ENCODE data around the gene CDH23.

CDH23 gene

DNA sequence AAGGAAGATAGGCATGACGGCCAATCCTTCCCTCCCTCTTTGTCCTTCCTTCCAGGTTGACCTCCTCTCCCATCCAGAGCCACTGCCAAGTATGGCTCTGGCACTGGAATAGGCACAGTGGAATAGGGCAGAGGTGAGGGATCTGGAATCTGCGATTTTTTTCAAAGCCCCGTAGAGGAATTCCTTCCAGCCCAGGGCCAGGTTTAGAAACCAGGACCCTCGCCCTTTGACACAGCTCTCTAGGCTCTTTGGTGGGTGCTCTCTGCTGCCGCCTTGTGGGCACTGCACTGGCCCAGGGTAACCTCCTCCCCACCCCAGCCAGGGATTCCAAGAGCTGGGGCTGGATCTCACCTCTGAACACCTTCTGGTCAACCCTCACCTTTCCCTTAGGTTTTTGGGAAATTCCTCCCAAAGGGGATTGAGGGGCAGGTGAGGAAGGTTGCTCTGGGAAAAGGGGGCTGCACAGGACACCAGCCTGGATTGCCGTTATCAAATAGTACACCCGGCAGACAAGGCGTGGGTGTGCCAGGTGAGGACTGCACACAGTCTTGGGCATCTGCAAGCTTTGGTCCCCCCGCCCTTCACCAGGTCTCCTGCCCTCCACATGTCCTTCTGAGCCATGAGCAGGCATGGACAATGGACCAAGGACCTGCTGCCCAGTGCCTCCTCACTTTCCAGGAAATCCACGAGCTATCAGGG lies 300.1 kb downstream of the CDH23 start:
- no peak for DNase-seq

DNA sequence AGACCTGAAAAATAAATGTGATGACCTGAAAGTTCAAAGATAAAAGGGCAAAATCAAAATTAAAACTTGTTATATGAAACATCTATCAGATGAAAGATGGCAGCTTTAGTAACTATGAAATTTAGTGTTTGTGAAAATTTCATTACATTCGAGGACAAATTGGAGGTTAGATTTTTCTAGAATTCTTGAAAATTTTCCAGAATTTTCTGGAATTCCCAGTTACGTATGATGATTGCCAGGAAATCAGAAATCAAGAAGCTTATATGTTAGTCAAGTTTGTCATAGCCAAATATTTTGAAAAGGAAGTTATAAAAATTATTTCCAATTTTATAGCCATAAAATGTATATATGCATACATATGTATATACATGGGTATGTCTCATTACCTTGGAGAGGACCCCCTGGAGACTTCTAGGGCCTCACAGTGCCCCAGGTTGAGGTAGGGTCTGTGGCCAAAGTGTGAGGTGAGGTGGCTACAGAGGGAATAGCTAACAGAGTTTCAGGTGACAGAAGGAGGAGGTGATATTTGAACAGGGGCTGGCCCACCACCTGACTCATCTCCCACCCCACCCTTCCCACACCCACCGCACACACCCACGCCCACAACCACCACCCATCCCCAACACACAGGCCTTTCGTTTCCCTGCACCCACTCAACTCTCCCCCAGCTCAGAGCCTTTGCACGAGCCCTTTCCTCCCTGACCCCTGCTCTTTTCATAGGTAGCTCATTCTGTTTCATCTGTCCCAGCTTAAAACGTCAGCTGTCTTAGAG lies 301.4 kb downstream of the CDH23 start:
- DNase-seq, result no peak

DNA sequence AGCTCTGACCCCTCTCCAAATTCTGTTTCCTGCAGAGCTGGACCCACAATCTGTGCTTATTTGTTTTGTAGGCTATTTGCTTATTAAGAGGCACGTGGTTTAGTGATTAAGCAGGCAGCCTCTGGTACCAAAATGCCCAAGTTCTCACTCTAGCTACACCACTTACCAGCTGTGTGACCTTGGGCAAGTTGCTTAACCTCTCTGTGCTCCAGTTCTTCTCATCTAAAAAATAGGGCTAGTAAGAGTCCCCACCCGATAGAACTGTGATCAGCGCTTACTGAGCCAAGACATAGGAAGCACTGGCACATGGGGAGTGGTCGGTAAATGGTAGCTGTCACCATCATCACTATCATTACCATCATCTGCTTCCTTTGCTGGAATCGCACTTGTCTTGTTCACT lies 302.0 kb downstream of the CDH23 start:
- DNase-seq, result no peak

DNA sequence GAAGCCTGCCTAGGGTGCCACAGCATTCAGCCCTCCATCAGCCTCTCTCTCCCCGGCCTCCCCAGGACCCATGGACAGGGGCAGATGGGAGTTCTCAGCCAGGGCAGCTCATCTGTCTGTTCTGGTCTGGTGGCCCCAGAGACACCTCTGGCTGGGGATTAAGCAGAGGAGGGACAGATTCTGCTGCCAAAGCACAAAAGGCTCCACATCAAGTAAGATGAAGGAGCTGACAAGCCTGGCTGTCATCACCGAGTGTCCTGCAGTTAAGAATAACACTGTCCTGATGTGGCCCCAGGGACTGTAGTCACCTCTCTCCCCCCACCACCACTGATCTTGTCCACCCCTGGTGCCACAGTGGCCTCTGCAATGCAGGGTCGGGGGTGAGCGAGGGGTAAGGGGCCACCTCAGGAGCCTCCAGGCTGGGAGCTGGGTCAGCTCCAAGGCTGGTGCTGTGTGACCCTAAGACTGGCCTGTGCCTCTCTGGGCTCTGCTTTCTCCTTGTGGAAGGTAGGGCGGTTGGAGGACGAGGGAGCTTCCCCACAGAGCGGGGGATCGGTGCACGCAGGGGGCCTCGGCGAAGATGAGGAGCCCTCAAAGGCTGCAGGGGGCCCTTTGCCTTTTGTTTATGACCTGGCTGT lies 304.1 kb downstream of the CDH23 start:
- DNase-seq, result no peak

DNA sequence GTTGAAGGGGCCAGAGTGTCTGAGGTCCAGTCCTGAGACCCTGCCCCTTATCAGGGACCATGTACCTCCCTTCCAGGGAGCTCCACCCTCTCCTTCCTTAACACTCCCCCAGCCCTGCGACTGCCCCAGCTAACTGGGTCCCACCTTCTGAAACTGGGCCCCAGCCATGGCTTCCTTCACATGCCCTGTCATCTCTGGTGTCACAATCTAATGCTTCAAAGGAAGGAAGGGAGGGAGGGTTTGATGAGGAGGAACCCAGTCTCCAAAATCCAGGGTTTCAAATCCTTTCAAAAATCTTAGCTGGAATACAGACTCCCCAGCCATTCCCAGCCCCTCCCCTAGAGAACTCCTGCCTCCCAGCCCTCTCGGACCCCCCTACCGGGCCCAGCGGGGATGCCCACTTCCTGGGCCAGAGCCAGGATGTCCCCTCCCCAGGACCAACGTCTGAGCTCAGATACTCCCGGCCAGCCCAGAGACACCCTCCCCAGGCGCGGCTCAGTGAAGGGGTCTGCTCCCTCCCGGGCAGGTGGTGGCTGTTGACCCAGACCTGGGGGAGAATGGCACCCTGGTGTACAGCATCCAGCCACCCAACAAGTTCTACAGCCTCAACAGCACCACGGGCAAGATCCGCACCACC lies 304.9 kb downstream of the CDH23 start:
- DNase-seq, result no peak

DNA sequence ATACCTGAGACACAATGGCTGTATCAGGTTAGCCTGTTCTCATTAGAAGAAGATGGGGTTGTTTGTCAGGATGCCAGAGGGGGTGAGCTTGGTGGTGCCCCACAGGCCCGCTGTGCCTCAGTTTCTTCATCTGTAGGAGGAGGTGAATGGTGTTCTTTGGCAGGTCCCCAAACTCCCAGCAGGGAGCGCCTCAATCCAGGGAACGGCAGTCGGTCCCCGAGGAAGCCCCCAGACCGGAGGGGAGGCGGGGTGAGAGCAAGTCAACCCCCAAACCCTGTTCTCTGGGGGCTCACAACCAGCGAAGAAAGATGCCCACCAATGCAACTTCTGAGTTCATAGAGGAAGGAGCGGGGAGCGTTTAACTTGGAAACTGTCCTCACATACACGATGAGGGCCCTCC lies 306.9 kb downstream of the CDH23 start:
- DNase-seq, result no peak

DNA sequence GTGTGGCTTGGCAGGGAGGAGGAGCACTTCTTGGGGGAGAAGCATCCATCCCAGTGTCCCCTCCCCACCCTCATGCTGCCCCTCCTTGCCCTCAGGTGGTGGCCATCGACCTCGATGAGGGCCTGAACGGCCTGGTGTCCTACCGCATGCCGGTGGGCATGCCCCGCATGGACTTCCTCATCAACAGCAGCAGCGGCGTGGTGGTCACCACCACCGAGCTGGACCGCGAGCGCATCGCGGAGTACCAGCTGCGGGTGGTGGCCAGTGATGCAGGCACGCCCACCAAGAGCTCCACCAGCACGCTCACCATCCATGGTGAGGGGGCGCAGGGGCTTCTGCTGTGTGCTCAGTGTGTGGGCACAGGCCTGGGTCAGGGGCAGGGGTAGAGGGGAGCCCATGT lies 308.1 kb downstream of the CDH23 start:
- DNase-seq, result no peak

DNA sequence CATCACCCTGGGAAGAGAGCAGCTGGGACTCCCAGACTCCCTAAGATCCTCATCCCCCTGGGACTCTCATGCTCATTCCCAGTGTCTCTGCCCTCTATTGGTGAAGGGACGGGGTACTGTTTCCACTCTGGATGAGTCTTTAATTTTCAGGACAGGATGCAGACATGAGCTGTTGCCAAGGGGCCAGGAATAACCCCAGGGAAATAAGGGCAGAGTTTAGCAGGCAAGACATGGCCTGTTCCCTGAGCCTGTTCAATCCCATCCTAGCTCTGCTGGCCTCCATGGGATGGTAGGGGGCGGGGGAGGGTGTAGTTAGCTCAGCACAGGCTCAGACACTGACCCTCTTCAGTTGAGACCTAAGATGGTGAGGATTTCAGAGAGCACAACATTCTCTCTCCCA lies 308.9 kb downstream of the CDH23 start:
- DNase-seq, result no peak

DNA sequence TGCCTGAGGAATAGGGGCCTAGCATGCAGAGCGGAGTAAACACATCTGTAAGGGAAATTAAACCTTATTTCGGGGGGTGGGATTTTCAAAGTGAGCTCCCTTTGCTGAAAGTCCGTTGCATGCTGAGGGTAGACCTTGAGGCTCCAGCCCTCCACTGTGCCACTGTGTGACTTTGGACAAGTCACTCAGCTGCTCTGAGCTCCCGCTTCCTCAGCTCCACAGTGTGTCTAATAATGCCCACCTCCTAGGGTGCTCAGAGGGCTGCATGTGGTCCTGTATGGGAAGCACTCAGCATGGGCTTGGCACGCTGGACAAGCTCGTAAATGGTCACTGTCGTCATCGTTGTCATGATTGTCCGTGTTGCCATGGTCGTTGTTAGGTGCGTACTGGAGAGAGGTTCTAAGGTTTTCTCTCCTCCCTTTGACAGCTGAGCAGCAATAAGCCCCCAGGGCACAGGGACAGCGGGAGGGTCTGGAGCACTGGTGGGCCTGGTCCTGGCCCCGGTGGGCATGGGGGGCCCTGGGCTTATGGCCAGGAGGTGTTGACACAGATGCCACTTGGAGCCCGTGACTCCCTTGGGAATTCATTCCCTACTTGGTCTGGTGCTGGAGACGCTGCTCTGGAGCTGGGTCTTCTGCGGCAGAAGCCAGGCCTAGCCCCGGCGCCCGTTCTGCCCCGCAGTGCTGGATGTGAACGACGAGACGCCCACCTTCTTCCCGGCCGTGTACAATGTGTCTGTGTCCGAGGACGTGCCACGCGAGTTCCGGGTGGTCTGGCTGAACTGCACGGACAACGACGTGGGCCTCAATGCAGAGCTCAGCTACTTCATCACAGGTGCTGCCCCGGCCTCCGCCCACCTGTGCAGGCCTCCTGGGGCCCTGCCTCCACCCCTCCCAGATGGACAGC lies 309.7 kb downstream of the CDH23 start:
- DNase-seq, result no peak

DNA sequence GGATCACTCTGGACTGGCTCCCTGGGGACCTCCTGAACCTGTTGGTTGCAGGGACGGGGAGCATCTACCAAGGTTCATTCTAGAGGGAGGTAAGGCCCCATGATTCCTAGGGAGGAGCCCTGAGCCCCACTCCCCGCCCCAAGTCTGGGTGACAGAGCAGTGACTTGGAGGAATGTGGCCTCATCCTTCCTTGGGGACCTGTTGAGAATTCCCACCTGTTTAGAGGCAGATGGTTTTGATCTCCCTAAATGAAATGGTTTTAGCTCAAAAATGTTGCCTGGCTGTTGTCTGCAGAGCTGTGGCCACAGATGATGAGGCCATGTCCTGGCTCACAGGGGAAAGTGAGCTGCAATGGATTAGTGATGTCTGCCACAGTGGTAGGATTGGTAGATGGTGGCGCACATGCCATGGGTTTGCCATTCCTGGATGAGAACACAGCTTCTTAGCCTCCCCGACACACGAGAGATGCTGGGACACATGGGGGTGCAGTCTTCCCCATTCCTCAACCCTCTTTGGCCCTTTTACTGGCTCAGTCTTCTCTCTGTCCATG lies 310.6 kb downstream of the CDH23 start:
- DNase-seq, result no peak

DNA sequence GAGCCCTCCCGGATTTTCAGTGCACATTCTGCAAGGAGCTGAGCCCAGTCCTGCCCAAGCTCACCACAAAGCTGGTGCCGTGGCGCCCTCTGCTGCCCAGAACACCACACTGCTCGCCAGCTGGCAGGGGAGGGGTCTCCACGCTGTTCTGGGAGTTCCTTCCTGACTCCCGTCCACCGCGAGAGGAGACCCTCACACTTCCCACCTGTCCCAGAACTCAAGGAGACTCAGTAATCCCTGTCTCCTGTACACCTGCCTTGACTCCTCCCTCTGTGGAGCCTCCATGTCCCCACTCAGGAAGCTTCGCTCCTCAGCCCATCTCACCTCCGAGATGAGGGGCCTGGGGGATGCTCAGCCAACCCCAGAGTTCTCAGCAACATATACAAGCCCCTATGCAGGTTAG lies 311.6 kb downstream of the CDH23 start:
- DNase-seq, result no peak

DNA sequence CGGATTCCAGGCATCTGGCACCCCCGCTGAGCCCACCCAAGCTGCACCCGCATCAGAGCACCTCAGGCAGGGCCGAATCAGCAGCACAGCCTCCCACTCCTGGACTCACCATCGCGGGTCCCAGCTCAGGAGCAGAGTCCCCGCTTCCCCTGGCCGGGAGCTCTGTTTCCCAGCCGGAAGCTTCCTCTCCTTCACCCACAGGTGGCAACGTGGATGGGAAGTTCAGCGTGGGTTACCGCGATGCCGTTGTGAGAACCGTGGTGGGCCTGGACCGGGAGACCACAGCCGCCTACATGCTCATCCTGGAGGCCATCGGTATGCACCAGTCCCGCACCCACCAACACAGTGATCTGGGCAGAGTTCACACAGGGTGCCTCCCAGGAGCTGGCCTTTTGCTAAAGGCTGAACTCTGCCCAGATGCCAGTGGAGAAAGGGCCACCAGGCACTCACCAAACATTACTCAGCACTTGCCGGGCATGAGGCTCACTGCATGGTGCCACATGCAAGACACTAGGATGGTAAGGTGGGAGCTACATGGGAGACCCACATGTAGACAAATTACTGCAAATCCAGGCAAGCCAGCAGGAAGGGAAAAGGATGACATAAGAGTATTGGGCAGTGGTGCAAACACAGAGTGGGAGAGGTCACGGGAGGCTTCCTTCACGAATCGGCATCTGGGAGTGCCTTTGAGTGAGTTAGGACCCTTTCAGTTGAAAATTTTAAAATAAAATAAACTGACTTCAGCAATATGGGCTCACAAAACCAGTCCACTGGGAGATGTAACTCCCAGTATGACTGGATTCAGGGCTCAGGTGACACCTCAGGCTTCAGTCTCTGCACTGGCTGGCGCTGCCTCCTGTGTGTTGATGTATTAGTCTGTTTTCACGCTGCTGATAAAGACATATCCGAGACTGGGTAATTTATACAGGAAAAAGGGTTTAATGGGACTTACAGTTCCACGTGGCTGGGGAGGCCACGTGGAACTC lies 312.5 kb downstream of the CDH23 start:
- DNase-seq, result no peak

DNA sequence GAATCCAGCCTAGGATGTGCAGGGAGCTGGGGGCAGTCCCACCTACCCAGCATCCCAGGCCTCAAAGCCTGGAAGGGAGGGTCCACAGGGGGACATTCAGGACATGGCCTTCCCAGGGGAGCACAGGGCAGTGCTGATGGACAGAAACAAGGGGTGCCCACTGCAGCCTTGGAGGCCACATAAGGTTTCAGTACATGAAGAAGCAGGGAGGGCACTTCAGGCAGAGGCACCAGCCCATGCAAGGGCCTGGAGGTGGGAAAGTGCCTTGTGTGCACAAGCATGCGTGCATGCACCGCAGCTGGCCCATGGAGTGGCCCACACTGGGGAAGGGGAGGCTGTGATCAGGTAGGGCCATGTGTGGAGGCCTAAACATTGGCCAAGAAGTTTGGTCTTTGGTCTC lies 313.8 kb downstream of the CDH23 start:
- DNase-seq, result no peak

DNA sequence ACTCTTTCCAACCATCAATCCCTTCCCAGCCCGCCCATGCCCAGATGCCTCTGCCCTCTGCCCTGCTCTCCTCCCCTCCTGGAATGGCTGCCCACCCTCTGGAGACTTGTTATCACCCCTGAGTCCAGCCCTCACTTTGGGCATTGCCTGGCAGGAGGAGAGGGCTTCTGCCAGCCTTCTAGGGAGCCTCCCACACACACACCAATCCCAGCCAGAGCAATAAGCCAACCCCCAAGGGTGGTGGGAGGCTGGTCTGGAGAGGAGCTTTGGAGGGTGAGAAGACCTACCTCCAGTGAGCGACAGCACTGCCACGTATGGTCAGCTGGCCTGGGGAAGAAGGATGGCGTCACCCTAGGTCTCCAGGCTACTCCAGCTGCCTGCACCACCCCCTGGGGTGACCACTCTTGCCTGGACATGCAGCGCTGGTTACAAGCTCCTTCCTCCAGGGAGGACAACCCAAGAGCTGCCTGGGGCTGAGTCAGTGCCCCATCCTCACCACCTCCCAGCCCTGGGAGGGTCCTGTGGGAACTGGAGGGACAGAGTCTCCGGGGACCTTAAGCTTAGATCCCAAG lies 314.4 kb downstream of the CDH23 start:
- DNase-seq, result no peak

DNA sequence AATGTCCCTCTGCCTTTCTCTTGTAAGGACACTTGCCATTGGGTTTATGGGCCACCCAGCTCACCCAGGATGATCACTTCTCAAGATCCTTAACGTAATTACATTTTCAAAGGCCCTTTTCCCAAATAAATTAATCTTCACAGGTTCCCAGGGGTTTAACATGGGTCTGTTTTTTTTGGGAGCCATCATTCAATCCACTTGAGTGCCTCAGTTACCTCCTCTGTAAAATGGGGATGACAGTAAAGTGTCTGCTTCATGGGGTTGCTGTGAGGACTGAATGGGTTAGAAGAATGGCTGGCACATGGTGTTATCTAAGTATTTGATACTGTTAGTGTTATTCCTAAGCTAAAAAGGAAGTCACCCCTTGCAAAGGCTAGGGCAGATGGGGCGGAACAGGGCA lies 315.4 kb downstream of the CDH23 start:
- DNase-seq, result no peak

DNA sequence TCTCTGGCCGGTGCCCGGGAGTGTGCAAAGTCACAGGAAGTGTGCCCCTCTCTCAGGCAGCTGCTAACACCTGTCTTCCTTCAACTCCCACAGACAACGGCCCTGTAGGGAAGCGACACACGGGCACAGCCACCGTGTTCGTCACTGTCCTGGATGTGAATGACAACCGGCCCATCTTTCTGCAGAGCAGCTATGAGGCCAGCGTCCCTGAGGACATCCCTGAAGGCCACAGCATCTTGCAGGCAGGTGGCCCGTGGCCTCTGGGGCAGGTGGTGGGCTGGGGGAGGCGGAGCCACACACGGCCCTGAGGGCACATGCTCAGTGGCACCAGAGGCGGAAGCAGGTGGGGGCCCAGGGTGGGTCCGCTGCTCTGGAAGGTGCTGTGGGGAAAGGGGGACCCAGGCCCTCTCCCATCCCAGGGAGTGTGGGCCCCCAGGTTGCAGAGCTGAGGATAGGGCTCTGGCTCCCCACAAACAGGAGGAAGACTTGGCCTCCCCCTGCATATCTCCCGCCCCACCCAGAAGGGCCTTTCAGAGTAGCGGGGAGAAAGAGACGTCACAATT lies 315.9 kb downstream of the CDH23 start:
- no peak for DNase-seq

DNA sequence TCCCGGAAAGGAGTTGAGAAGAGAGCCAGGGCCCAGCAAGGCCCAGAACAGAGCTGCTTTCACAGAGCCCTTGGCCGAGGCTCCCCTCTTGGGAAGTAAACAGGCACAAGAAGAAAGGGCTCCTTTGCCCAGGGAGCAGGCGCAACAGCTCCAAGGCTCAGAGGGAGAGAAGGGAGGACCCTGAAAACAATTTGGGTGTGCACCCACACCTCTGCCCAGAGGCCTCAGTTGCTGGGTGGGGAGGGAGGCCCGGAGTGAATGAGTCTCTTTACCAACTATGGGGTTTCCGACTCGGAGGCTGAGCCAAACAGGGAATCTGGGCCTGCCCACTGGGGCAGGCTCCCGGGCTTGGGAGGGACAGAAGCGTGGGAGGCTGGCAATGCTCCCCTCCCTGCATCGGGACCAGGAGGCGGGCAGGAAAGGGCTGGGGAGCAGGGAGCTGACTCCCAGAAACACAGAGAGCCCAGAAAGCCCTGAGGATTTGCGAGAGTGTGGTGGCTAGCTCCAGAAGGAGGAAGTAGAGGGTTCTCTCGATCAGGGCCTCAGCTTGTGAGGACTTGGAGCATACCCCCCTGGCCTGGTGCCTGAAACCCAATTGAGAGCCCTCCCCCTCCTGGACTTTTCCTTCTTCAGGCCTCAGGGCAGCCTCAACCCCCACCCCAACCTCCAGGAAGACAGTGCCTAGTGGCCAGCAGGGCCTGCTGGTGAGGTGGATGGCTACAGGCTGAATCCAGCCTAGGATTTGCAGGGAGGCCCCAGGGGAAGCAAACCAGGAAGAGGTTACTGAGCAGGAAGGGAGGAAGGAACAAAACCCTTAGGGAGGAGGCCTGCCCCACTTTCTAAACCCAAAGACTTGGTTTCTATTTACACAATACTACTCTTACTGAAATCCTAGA lies 316.7 kb downstream of the CDH23 start:
- peak; percentile 68 for DNase-seq

DNA sequence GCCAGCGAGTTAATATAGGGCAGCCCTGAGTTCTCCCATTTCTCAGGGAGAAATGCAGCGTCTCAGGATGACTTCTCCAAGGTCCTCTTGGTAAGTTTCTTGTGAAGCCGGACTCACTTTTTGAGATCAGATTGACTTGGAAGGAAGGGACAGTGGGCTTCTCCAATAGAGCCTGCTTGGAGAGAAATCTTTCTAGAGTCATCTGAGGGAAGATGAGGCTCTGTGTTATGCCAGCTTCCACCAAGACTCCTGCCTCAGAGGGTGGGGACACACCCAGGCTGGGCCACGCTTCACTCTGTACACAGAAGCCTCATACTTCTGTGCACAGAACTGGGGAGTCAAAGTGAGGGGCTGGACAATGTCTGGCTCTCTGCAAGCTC lies 317.3 kb downstream of the CDH23 start:
- no peak for DNase-seq

DNA sequence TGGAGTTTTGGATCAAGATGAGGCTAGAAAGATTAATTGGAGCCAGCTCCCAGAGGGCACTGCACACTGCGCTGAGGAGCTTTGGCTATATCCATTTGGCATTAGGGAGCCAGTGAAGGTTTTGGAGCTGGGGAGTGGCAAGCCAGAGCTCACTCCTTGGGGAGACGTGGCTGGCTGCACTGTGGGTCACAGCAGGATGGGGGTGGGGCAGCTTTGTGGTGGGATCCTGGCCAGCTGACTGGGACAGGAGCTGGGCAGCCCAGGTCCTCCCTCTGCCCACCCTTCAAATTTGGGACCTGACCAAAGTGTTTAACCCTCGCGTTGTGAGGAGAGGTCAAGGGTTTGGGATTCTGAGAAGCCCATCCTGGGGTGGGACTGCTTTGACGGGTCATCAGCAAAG lies 317.9 kb downstream of the CDH23 start:
- no peak for DNase-seq
